ENCODE measurements around the gene PHRF1.

The PHRF1 gene

DNA sequence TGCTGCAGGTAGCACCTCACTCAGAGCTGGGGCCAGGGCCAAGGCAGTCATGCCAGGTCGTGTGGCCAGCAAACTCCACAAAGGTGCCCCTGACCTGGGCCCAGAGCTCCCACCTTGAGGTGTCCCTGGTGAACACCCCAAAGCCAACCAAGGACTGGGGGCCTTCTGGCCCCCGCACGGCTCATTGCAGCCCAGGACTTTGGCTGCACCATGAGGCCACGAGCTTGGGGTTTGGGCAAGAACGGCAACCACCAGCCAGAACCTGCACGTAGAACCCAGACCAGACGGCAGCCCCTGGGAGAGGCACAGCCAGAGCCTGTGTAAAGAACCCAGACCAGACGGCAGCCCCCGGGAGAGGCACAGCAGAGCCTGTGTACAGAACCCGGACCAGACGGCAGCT is 31.1 kb upstream of the PHRF1 start:
- Mint-ChIP-seq H3K27me3 (no peaks in the 10 kb centered on the region), H3K36me3 (ENCODE audit: insufficient read depth) (peaks cover 3% of the 10 kb centered on the region), H3K4me3 (no peak overlapping the region), H3K4me1 (no peaks in the 10 kb centered on the region), H3K9me3 (no peaks in the 10 kb centered on the region), H3K27ac (ENCODE audit: low read depth) (no peak overlapping the region)
- no peak for DNase-seq (ENCODE audit: low spot score in 2 of 2)
- ATAC-seq (replicated peaks; ENCODE audit: extremely low read depth, poor library complexity, severe bottlenecking), result no peak

DNA sequence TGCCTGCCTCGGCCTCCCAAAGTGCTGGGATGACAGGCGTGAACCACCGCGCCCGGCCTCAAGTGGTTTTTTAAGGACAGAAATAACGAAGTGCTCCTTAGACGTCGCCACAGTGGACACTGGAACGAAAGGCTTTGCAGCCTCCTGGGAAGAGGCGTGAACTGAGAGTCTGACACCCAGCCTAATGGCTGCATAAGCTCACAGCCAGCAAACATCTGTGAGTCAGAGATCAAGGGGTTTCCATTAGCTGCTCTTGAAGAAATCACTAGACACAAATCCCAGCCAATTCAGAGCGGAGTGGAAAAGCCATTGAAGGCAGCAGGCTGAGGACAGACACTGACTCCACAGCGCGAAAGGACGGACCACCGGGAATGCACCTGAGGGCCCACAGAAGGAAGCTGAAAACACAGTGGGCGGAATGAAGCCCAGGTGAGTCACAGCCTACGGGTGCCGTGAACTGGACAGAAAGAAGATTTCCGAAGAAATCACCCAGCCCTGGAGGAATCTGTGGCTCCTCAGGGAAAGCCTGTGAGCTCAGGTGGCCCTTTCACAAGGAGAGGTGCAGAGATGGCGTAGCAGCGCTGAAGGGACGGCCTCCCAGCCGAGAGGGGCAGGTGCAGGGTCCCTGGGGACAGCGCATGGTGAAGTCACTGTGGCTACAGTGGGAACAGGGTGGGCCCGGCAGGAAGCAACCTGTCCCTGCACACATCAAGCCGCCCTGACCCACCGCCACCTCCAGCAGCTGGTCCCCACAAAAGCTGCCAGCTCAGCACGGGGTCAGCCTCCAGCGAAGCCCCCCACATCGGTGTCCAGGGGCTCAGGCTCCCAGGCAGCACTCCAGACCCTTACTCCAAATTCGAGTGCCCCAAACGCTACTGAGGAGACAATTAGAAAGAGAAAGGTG is 27.3 kb upstream of the PHRF1 start:
- ATAC-seq (replicated peaks; ENCODE audit: extremely low read depth, poor library complexity, severe bottlenecking) (no peak), DNase-seq (ENCODE audit: low spot score in 2 of 2) (no peak)
- Mint-ChIP-seq H3K4me3 (no peak overlapping the region), H3K4me1 (no peaks in the 10 kb centered on the region), H3K36me3 (ENCODE audit: insufficient read depth) (peaks cover 2% of the 10 kb centered on the region), H3K27ac (ENCODE audit: low read depth) (no peak overlapping the region), H3K9me3 (no peaks in the 10 kb centered on the region), H3K27me3 (no peaks in the 10 kb centered on the region)

DNA sequence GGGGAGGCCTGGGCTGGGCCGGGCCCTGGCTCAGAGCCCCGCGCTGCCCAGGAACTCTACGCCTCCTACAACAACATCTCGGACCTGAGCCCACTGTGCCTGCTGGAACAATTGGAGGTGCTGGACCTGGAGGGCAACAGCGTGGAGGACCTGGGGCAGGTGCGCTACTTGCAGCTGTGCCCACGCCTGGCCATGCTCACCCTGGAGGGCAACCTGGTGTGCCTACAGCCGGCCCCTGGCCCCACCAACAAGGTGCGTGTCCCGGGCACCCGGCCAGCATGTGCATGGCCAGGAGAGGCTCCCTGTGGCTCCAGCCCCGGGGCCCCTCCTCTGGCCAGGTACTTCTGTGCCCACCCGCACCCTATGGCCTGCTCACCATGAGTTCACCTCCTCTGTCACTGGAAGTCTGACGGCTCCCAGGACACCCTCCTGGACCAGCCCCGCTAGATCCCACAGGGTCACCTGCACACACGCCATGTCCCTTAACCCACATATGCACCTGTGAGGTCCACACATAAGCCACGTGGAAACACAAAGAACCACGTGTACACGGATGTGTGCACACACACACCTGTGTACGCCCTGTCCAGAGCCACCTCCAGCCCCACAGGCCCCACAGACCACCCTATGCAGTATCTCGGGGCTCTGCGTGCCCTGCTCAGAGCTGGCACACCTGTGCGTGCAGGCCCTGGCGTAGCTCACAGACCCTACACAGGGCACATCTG is 26.1 kb upstream of the PHRF1 start:
- Mint-ChIP-seq H3K4me3 (no peak overlapping the region), H3K9me3 (no peaks in the 10 kb centered on the region), H3K27ac (ENCODE audit: low read depth) (no peak overlapping the region), H3K4me1 (no peaks in the 10 kb centered on the region), H3K36me3 (ENCODE audit: insufficient read depth) (peaks cover 2% of the 10 kb centered on the region), H3K27me3 (no peaks in the 10 kb centered on the region)
- no peak for DNase-seq (ENCODE audit: low spot score in 2 of 2)
- ATAC-seq (replicated peaks; ENCODE audit: extremely low read depth, poor library complexity, severe bottlenecking), result no peak

DNA sequence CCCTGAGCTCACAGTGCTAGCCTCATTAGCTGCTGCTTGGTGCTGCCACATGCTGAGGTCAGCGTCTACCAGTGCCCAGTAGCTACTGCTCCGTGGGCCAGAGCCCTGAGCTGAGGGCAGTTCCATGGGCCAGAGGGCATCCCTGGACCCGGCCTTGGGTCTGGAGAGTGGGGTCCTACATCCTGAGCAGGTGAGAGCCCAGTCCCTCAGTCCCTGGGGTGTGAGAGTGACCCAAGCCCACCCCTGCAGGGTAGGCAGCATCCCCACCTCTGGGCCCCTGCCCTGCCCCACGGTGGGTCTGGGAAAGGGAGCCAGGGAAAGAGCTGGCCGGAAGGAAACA is 25.6 kb upstream of the PHRF1 start:
- peaks cover 2% of the 10 kb centered on the region for H3K36me3 Mint-ChIP-seq (ENCODE audit: insufficient read depth)
- ATAC-seq (replicated peaks; ENCODE audit: extremely low read depth, poor library complexity, severe bottlenecking), result no peak
- H3K4me3 Mint-ChIP-seq, result no peak overlapping the region

DNA sequence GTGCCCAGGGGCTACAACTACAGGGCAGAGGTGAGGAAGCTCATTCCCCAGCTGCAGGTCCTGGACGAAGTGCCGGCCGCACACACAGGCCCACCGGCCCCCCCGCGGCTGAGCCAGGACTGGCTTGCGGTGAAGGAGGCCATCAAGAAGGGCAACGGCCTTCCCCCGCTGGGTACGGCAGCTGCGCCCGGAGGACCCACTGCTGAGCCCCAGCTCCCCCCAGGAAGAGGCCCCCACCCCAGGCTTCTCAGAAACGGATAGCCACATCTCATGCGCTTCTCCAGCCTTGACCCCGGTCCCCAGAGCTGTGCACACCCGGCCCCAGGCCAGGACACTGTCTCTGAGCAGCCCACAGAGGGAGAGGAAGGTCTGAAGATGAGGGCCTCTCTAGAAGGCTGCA is 25.1 kb upstream of the PHRF1 start:
- H3K27ac Mint-ChIP-seq (ENCODE audit: low read depth), result no peak overlapping the region
- DNase-seq (ENCODE audit: low spot score in 2 of 2) (no peak), ATAC-seq (replicated peaks; ENCODE audit: extremely low read depth, poor library complexity, severe bottlenecking) (no peak)
- no peak overlapping the region for H3K4me3 Mint-ChIP-seq
- no peaks in the 10 kb centered on the region for H3K4me1 Mint-ChIP-seq
- H3K27me3 Mint-ChIP-seq, result no peaks in the 10 kb centered on the region
- peaks cover 4% of the 10 kb centered on the region for H3K36me3 Mint-ChIP-seq (ENCODE audit: insufficient read depth)
- H3K9me3 Mint-ChIP-seq, result no peaks in the 10 kb centered on the region

More for the DNA sequence above, 25.6 kb upstream of the PHRF1 start:
- H3K27ac Mint-ChIP-seq (ENCODE audit: low read depth), result no peak overlapping the region
- H3K4me1 Mint-ChIP-seq, result no peaks in the 10 kb centered on the region
- no peak for DNase-seq (ENCODE audit: low spot score in 2 of 2)
- no peaks in the 10 kb centered on the region for H3K9me3 Mint-ChIP-seq
- no peaks in the 10 kb centered on the region for H3K27me3 Mint-ChIP-seq

DNA sequence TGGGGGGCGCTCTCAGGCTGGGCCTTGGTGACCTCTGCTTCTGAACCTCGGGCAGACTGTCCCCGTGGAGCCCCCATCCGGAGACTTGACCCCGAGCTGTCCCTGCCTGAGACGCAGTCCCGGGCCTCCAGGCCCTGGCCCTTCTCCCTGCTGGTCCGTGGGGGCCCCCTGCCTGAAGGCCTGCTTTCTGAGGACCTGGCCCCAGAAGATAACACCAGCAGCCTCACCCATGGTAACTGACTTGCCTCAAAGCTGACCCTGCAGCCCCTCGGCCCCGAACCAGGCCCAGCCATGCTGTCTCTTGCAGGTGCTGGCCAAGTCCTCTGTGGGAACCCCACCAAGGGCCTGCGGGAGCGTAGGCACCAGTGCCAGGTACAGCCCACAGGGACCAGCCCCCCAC is 24.7 kb upstream of the PHRF1 start:
- H3K27ac Mint-ChIP-seq (ENCODE audit: low read depth), result no peak overlapping the region
- H3K4me1 Mint-ChIP-seq, result no peaks in the 10 kb centered on the region
- ATAC-seq (replicated peaks; ENCODE audit: extremely low read depth, poor library complexity, severe bottlenecking) (no peak), DNase-seq (ENCODE audit: low spot score in 2 of 2) (no peak)
- no peak overlapping the region for H3K4me3 Mint-ChIP-seq
- peaks cover 4% of the 10 kb centered on the region for H3K36me3 Mint-ChIP-seq (ENCODE audit: insufficient read depth)
- no peaks in the 10 kb centered on the region for H3K27me3 Mint-ChIP-seq
- no peaks in the 10 kb centered on the region for H3K9me3 Mint-ChIP-seq

DNA sequence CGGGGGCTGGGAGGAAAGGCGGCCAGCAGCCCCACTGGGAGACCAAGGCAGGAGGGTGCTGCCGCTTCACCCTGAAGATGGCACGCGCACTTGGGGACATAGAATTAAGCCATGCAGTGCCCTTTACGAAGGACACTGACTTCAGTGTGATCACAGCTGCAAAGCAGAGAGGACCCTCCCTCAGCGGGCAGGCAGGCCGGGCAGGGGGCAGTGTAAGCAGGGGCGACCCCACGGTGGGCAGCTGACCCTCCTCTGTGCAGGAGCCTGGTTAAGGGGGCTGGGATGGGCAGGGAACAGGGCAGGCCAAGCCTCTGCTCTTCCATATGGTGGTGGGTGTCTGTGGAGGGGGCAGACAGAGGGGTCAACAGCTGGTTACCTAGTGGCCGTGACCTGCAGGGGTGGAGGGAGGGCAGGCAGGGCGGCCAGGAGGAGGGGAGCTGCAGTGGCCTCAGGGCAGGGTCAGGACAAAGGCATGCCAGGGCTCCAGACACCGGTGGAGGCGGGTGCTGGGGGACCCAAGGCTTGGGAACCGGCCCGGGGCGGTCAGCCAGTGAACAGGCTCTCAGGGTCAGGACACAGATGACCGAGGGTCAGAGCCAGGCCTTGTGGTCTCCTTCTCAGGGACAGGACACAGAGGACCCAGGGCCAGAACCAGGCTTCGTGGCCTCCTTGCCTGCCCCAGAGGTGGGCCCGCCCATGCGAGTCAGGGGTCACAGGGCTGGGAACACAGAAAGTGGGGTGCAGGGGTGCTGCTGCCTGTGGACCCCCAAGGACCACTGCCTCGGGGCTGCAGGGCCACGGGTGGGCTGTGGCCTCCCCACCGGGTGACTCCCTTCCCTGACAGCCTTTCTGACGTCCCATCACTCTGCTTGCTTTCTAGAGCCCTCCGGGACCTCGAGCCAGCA is 22.9 kb upstream of the PHRF1 start:
- H3K27me3 Mint-ChIP-seq, result no peaks in the 10 kb centered on the region
- H3K4me1 Mint-ChIP-seq, result no peaks in the 10 kb centered on the region
- no peaks in the 10 kb centered on the region for H3K9me3 Mint-ChIP-seq
- ATAC-seq (replicated peaks; ENCODE audit: extremely low read depth, poor library complexity, severe bottlenecking) (no peak), DNase-seq (ENCODE audit: low spot score in 2 of 2) (no peak)
- no peak overlapping the region for H3K27ac Mint-ChIP-seq (ENCODE audit: low read depth)
- peaks cover 4% of the 10 kb centered on the region for H3K36me3 Mint-ChIP-seq (ENCODE audit: insufficient read depth)
- H3K4me3 Mint-ChIP-seq, result no peak overlapping the region

DNA sequence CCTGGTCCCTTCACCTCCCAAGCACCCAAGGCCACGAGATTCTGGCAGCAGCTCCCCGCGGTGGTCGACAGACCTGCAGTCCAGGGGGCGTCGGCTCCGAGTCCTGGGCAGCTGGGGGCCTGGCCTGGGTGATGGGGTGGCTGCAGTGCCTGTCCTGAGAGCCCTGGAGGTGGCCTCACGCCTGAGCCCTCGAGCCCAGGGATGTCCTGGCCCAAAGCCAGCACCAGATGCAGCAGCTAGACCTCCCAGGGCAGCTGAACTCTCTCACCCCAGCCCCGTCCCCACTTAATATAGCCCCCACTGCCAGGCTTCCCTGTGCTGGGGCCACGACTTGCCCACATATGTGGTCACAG is 22.3 kb upstream of the PHRF1 start:
- Mint-ChIP-seq H3K27me3 (no peaks in the 10 kb centered on the region), H3K4me1 (no peaks in the 10 kb centered on the region), H3K4me3 (no peak overlapping the region), H3K9me3 (no peaks in the 10 kb centered on the region), H3K27ac (ENCODE audit: low read depth) (no peak overlapping the region), H3K36me3 (ENCODE audit: insufficient read depth) (peaks cover 4% of the 10 kb centered on the region)
- no peak for ATAC-seq (replicated peaks; ENCODE audit: extremely low read depth, poor library complexity, severe bottlenecking)
- DNase-seq (ENCODE audit: low spot score in 2 of 2), result no peak

DNA sequence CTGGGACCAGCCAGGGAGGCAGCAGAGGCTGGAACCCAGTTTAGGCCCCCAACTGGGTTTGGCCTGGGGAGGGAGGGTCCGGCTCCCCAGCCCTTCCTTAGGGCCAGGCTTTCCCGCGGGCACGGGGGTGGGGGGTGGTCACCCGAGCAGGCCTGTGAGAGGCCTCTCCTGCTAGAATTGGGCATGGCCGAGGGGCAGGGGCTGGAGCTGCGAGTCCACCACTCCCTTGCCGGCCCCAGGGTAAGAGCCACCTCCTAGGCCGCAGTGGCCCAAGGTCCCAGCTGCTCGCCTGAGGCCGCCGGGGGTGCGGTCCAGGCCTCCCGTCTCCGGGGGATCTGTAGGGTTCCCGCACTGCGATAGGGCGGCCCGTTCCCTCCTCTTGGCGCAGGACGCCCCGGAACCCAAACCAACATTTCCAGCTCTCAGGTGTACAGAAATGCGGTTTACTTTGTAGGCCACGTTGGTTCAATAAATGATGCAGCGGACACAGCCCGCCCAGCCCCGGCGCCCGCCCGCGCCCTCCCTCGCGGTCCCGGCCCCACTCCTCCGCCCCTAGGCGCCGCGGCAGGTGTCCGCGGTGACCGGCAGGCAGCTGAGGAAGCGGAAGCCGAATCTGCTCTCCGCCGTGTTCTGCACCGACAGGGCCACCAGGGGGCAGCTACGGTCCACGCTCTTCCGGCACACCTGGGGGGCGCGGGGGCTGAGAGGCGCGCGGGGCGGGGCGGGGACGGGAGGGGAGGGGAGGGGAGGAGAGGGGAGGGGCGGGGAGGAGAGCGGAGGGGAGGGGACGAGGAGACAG is 21.6 kb upstream of the PHRF1 start:
- peak overlapping the region; percentile 46 for H3K4me3 Mint-ChIP-seq
- H3K27me3 Mint-ChIP-seq, result no peaks in the 10 kb centered on the region
- DNase-seq (ENCODE audit: low spot score in 2 of 2) (peak in 1 of 2 donors; percentile 60), ATAC-seq (replicated peaks; ENCODE audit: extremely low read depth, poor library complexity, severe bottlenecking) (peak; percentile 69)
- peaks cover 1% of the 10 kb centered on the region for H3K4me1 Mint-ChIP-seq
- H3K36me3 Mint-ChIP-seq (ENCODE audit: insufficient read depth), result peaks cover 3% of the 10 kb centered on the region
- no peaks in the 10 kb centered on the region for H3K9me3 Mint-ChIP-seq
- no peak overlapping the region for H3K27ac Mint-ChIP-seq (ENCODE audit: low read depth)

DNA sequence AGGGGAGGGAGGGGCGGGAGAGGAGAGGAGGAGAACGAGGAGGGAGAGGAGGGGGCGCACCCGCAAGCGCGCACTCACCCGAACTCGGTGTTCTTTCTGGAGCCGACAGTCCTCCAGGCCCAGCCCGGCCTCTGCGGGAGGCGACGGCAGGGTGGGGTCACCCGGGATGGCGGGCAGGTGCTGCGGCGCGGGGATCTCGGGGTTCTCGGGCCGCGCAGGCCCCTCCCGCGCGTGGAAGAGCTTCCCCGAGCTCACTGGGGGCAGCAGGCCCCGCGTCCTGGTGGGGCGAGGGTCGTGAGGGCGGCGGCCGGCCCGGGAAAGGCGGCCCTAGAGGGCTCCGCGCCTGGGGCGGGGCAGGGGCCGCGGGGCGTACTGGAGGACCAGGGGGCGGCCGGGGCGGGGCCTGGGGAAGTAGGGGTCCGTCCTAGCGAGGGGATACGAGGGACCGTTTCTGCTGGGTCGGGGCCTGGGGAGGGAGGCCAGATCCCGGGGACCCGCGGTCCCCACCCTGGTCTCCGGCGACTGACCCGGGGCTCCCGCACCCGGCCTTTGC is 21.0 kb upstream of the PHRF1 start:
- peaks cover 7% of the 10 kb centered on the region for H3K36me3 Mint-ChIP-seq (ENCODE audit: insufficient read depth)
- no peaks in the 10 kb centered on the region for H3K27me3 Mint-ChIP-seq
- H3K4me3 Mint-ChIP-seq, result peak overlapping the region; percentile 46
- peaks cover 8% of the 10 kb centered on the region for H3K4me1 Mint-ChIP-seq
- H3K27ac Mint-ChIP-seq (ENCODE audit: low read depth), result no peak overlapping the region
- ATAC-seq (replicated peaks; ENCODE audit: extremely low read depth, poor library complexity, severe bottlenecking) (no peak), DNase-seq (ENCODE audit: low spot score in 2 of 2) (no peak)
- H3K9me3 Mint-ChIP-seq, result no peaks in the 10 kb centered on the region

DNA sequence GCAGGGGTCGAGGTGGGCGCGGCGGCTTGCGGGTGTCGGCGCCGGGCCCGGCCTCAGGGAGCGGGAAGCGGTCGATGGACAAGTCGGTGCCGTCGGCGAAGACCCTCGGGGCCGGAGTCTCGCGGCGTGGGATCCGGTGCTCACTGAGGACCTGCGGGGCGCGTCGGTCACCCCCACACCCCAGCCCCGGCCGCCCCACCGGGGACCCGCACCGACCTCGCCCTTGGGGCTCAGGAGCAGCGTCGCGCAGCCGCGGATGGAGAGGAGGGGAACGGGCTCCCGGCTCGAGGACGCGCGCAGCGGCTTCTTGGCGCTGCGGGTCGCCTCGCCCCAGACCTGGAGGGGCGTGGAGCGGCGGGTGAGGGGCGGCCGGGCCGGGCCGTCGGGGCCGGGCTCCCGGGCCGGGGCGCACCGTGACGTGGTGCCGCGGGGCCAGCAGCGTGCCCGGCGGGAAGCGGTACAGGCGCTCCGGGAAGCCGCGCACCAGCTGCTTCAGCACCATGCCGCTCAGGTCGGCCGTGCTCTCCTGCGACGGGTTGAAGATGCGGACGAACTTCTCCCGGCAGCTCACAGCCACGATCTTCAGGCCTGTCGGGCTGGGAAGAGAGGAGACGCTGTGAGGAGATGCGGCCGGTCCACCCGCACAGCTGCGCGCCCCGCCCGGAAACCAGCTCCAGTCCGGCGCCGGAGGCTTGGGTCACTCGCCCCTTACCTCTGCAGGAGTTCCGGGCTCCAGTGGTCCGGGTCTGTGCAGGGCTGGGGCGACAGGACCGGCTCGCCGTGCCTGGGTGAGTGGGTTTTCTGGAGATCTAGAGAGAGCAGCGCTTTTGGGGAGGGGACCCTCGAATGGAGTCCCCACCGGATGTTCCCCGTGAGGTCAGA is 20.2 kb upstream of the PHRF1 start:
- H3K4me3 Mint-ChIP-seq, result no peak overlapping the region
- no peak overlapping the region for H3K27ac Mint-ChIP-seq (ENCODE audit: low read depth)
- H3K9me3 Mint-ChIP-seq, result no peaks in the 10 kb centered on the region
- H3K27me3 Mint-ChIP-seq, result no peaks in the 10 kb centered on the region
- peaks cover 6% of the 10 kb centered on the region for H3K36me3 Mint-ChIP-seq (ENCODE audit: insufficient read depth)
- DNase-seq (ENCODE audit: low spot score in 2 of 2), result no peak
- ATAC-seq (replicated peaks; ENCODE audit: extremely low read depth, poor library complexity, severe bottlenecking), result no peak
- peaks cover 8% of the 10 kb centered on the region for H3K4me1 Mint-ChIP-seq

Data from central memory CD8-positive, alpha-beta T cell (primary cell).